Keratinocyte (primary cell): ENCODE results near the gene EPHA2. TPM values are rescaled to one million over a fixed set of nuclear protein-coding genes. Genes with fewer than 3 reads are reported as not detected.
"Not testable (repeated sequence)": the region's sequence is repeated elsewhere in the genome, so short reads cannot be mapped to it uniquely, and the experiment has no call there.

Experiments
- DNase-seq: peaks from one replicate; pipeline ENCODE4 v3.0.0-alpha.2; 2011; ENCODE audit warnings: low read depth, missing footprints, low spot score
- FAIRE-seq: peaks from 2 replicates; lab custom pipeline; 2011; peaks lifted over from hg19 to GRCh38; lab: Jason Lieb, UNC
- H2AFZ ChIP-seq: 2 replicates; pipeline ENCODE4 v1.6.0; 2012; ENCODE audit warnings: low read length, control low read depth, inconsistent platforms; ENCODE audit not compliant: control insufficient read depth
- H3K27ac ChIP-seq: 2 replicates; pipeline ENCODE4 v1.5.1; 2011; ENCODE audit warnings: low read length; ENCODE audit not compliant: control insufficient read depth, insufficient read depth
- H3K27me3 ChIP-seq: 3 replicates; pipeline ENCODE4 v1.6.0; 2011; ENCODE audit warnings: low read length; ENCODE audit not compliant: control insufficient read depth, insufficient read depth; ENCODE audit errors: extremely low read depth
- H3K36me3 ChIP-seq, 2 experiments: 2 replicates in 1 of 2; 3 replicates in 1 of 2; pipeline ENCODE4 v1.5.1; 2011; ENCODE audit warnings: low read length in 2 of 2, mild to moderate bottlenecking in 1 of 2; ENCODE audit not compliant: control insufficient read depth in 2 of 2, insufficient read depth in 2 of 2; ENCODE audit errors: extremely low read depth in 1 of 2
- H3K4me1 ChIP-seq: 3 replicates; pipeline ENCODE4 v1.5.1; 2011; ENCODE audit warnings: low read length; ENCODE audit not compliant: control insufficient read depth, insufficient read depth; ENCODE audit errors: extremely low read depth
- H3K4me2 ChIP-seq: 3 replicates; pipeline ENCODE4 v1.6.0; 2011; ENCODE audit warnings: low read depth, low read length; ENCODE audit not compliant: control insufficient read depth, insufficient read depth; ENCODE audit errors: extremely low read depth
- H3K4me3 ChIP-seq, 3 experiments: fragments of 200-600 bp in 1 of 3; sonication (generic) in 1 of 3; 2 replicates in 2 of 3; 3 replicates in 1 of 3; pipeline ENCODE4 v1.5.1; 2011 to 2016; ENCODE audit warnings: low read length in 3 of 3, mild to moderate bottlenecking in 3 of 3, control low read depth in 2 of 3, inconsistent platforms in 1 of 3, low read depth in 1 of 3, mixed read lengths in 1 of 3, mixed run types in 1 of 3, moderate library complexity in 1 of 3; ENCODE audit not compliant: control insufficient read depth in 2 of 3, insufficient read depth in 2 of 3; ENCODE audit errors: extremely low read depth in 1 of 3
- H3K79me2 ChIP-seq: 2 replicates; pipeline ENCODE4 v1.6.0; 2012; ENCODE audit warnings: low read length; ENCODE audit not compliant: control insufficient read depth, insufficient read depth
- H3K9ac ChIP-seq: 3 replicates; pipeline ENCODE4 v1.6.0; 2011; ENCODE audit warnings: low read length; ENCODE audit not compliant: control insufficient read depth, insufficient read depth; ENCODE audit errors: extremely low read depth
- H3K9me1 ChIP-seq: 3 replicates; pipeline ENCODE4 v1.6.0; 2011; ENCODE audit warnings: low read length; ENCODE audit not compliant: control insufficient read depth, insufficient read depth; ENCODE audit errors: extremely low read depth
- H3K9me3 ChIP-seq: 2 replicates; pipeline ENCODE4 v1.5.1; 2012; ENCODE audit warnings: low read depth, low read length; ENCODE audit not compliant: control insufficient read depth
- H4K20me1 ChIP-seq: 3 replicates; pipeline ENCODE4 v1.6.0; 2011; ENCODE audit warnings: low read length; ENCODE audit not compliant: control insufficient read depth, insufficient read depth; ENCODE audit errors: extremely low read depth
- EZH2 ChIP-seq: IDR thresholded peaks from one replicate; pipeline ENCODE4 v1.6.1; 2012; ENCODE audit warnings: inconsistent platforms, mild to moderate bottlenecking, low read length, moderate library complexity
- dilution Hi-C: fragments of 300-500 bp; cut with MboI; formaldehyde crosslinking; loops from one replicate; pipeline ENCODE4 v1.7.0; 2020; ENCODE audit warnings: low sequenced_read_pairs; ENCODE audit not compliant: extremely low pct_ligation_motif_present
- polyA plus RNA-seq, 5 experiments: library from polyadenylated mRNA; depleted of rRNA in 3 of 5; stranded (reverse) in 3 of 5; stranded (forward) in 1 of 5; unstranded in 1 of 5; fragments of >200 nt; gene quantifications; 1 replicate in 1 of 5; 2 replicates in 3 of 5; 3 replicates in 1 of 5; pipeline versions ENCODE4 v1.2.1 to v1.2.3, GENCODE V29; 2011 to 2012; ENCODE audit warnings: missing spikeins in 2 of 5, low read depth in 1 of 5, low replicate concordance in 1 of 5
- TF ChIP-seq, protein P1 (sequence below), 3 experiments: IDR thresholded peaks in 1 of 3; conservative IDR thresholded peaks in 1 of 3; optimal IDR thresholded peaks in 1 of 3; 2 replicates in 2 of 3; 3 replicates in 1 of 3; pipeline versions ENCODE3 to v1.5.1; 2011; ENCODE audit warnings: low read length in 3 of 3, mild to moderate bottlenecking in 3 of 3, moderate library complexity in 2 of 3, control low read depth in 1 of 3, inconsistent platforms in 1 of 3; ENCODE audit not compliant: insufficient read depth in 2 of 3; ENCODE audit errors: extremely low read depth in 1 of 3

The EPHA2 gene
- polyA plus RNA-seq, 1 donor (not counting 4 experiments of a cell fraction or from before 2014, with no cell fraction given) = 55.6 TPM

- H3K9ac ChIP-seq = no peak overlapping the region
- no peaks in the 10 kb centered on the region for H3K9me3 ChIP-seq
- H3K36me3 ChIP-seq = no peaks in the 10 kb centered on the region
- no peak overlapping the region for H3K4me3 ChIP-seq
- H2AFZ ChIP-seq = no peak overlapping the region
- no peaks in the 10 kb centered on the region for H3K27me3 ChIP-seq
- no peaks in the 10 kb centered on the region for H3K79me2 ChIP-seq
- TF ChIP-seq EZH2 = no peak
- TF ChIP-seq, protein P1, sequence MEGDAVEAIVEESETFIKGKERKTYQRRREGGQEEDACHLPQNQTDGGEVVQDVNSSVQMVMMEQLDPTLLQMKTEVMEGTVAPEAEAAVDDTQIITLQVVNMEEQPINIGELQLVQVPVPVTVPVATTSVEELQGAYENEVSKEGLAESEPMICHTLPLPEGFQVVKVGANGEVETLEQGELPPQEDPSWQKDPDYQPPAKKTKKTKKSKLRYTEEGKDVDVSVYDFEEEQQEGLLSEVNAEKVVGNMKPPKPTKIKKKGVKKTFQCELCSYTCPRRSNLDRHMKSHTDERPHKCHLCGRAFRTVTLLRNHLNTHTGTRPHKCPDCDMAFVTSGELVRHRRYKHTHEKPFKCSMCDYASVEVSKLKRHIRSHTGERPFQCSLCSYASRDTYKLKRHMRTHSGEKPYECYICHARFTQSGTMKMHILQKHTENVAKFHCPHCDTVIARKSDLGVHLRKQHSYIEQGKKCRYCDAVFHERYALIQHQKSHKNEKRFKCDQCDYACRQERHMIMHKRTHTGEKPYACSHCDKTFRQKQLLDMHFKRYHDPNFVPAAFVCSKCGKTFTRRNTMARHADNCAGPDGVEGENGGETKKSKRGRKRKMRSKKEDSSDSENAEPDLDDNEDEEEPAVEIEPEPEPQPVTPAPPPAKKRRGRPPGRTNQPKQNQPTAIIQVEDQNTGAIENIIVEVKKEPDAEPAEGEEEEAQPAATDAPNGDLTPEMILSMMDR (optimal IDR thresholded peaks at IDR 0.05 in 1 of 3, IDR thresholded peaks at IDR 0.05 in 1 of 3, conservative IDR thresholded peaks at IDR 0.05 in 1 of 3; ENCODE audit: extremely low read depth in 1 of 3, insufficient read depth in 2 of 3, low read length in 3 of 3) = no peak
- no peak overlapping the region for H3K4me2 ChIP-seq
- FAIRE-seq (no peak), DNase-seq (no peak)
- no peak overlapping the region for H3K27ac ChIP-seq
- dilution Hi-C loops = no loop called here
- no peaks in the 10 kb centered on the region for H4K20me1 ChIP-seq
- peaks cover 40% of the 10 kb centered on the region for H3K4me1 ChIP-seq
- no peaks in the 10 kb centered on the region for H3K9me1 ChIP-seq
These were observed 14.4 kb upstream of the EPHA2 start for GRCh38 chr1:16170283-16170673.

DNA sequence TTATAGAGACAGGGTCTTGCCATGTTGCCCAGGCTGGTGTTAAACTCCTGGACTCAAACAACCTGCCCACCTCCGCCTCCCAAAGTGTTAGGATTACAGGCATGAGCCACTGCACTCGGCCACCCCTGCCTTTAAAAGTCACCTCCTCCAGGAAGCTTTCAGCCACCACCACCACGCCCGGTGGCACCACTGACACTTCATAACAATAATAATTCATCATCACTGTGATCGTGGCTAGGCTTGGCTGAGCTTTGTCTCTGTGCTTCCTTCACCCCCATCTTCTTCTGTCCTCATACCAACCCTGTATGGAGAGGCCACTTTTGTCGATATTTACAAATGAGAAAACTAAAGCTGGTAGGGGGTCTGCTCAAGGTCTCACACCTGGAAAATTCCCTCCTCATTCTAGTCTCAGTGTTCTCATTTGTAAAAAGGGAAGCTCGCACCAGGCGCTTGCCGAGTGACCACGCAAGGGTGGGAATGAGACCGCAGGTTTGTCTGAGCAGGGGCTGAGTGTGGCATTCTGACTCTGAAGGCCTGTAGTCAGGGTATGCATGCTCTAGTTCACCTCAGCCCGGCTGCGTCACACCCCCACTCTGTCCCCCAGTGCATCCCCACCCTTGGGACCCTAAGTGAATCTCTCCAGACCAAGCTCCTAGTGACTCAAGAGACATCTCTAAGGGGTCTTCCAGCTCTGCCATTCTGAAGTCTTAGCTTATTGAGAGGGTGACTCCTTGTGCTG lies 12.9 kb upstream of the EPHA2 start:
- TF ChIP-seq, protein P1 (optimal IDR thresholded peaks at IDR 0.05 in 1 of 3, IDR thresholded peaks at IDR 0.05 in 1 of 3, conservative IDR thresholded peaks at IDR 0.05 in 1 of 3; ENCODE audit: extremely low read depth in 1 of 3, insufficient read depth in 2 of 3, low read length in 3 of 3) = no peak
- no peak for TF ChIP-seq EZH2
- H3K27ac ChIP-seq = no peak overlapping the region
- no peak for DNase-seq
- peaks cover 38% of the 10 kb centered on the region for H3K4me1 ChIP-seq
- no peaks in the 10 kb centered on the region for H3K79me2 ChIP-seq
- dilution Hi-C loops = no loop called here
- no peaks in the 10 kb centered on the region for H3K9me3 ChIP-seq
- H3K9me1 ChIP-seq = no peaks in the 10 kb centered on the region
- no peak overlapping the region for H3K4me3 ChIP-seq
- no peak overlapping the region for H3K4me2 ChIP-seq
- no peaks in the 10 kb centered on the region for H4K20me1 ChIP-seq
- no peak overlapping the region for H2AFZ ChIP-seq
- H3K27me3 ChIP-seq = no peaks in the 10 kb centered on the region
- no peaks in the 10 kb centered on the region for H3K36me3 ChIP-seq
- FAIRE-seq = no peak
- H3K9ac ChIP-seq = no peak overlapping the region

- H4K20me1 ChIP-seq, dilution Hi-C loops, H3K27me3 ChIP-seq, H3K36me3 ChIP-seq, FAIRE-seq, H3K9me1 ChIP-seq, H3K9ac ChIP-seq, H3K79me2 ChIP-seq, DNase-seq, H3K27ac ChIP-seq, H2AFZ ChIP-seq, H3K9me3 ChIP-seq: not testable (repeated sequence)
- H3K4me2 ChIP-seq = peak overlapping the region; percentile 73
- peaks cover 32% of the 10 kb centered on the region for H3K4me1 ChIP-seq
- peak overlapping the region in 1 of 3 experiments; percentile 49 for H3K4me3 ChIP-seq
These were observed 12.3 kb upstream of the EPHA2 start for GRCh38 chr1:16168144-16168495.
